HG03442 (cell line): ENCODE data around the gene GPR15LG.
"Not testable (repeated sequence)": the region's sequence is repeated elsewhere in the genome, so short reads cannot be mapped to it uniquely, and the experiment has no call there.

Experiments
- ATAC-seq: cut with Tn5 transposase; IDR thresholded peaks from one replicate; pipeline ENCODE4 v1.9.1; 2021; ENCODE audit warnings: mild to moderate bottlenecking, moderate library complexity; ENCODE audit not compliant: unreplicated experiment

Gene GPR15LG

DNA sequence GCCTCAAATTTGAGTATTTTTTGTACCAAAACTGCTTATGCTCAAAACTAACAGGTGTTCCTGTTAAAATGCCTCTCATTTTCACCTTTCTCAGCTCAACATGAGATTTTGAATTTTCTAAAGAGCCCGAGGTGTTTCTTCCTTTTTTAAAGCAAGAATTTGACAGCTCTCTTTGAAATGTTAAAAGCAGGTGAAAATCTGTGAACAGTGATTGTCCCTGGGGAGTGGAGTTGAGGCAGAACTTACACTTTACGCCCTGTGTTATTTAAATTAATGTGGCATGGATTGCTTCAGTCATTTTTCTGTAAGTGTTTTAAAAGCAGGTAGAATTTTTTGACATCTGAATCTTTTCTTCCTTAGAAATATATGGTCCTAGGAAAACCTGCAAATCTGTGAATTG, 9.2 kb upstream of the GPR15LG start:
- no peak for ATAC-seq

DNA sequence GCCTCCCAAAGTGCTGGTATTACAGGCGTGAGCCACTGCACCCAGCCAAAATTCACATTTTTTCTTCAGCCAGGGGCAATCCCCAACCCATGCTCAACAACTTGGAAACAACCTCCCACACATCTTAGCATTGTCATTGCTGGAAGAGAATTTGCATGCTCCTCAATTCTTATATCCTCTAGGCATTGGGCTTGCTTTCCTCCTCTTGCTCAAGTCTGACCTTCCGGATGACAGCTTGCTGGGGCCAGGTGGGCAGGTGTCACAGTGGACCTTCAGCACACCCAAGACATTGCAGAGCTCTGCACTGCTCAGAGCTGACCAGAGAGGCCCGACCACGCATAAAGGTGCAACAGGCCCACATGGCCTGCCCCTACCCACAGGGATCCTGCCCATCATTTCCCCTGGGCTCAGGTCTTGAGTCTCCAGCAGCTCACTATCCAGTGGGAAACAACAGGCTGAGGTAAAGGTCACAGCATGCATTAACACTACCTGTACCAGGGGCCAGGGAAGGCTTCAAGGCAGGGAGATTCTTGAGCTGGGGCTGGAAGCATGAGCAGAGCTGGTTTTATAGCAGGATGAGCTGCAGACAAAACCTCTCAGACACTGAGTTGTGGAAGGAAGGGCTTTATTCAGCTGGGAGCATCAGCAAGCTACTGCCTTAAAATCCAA, 6.8 kb upstream of the GPR15LG start:
- peak; percentile 76 for ATAC-seq

DNA sequence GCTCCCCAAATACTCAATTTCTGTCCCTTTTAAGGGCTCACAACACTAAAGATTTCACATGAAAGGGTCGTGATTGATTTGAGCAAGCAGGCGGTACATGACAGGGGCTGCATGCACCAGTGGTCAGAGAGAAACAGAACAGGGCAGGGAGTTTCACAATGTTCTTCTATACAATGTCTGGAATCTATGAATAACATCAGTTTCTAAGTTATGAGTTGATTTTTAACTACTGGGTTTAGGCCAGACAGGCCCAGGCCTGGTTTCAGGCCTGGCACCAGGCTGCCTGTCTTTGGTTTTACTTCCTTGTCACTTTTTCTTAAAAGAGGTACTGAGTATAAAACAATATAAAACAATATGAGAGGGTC, 6.3 kb upstream of the GPR15LG start:
- ATAC-seq, result not testable (repeated sequence)

DNA sequence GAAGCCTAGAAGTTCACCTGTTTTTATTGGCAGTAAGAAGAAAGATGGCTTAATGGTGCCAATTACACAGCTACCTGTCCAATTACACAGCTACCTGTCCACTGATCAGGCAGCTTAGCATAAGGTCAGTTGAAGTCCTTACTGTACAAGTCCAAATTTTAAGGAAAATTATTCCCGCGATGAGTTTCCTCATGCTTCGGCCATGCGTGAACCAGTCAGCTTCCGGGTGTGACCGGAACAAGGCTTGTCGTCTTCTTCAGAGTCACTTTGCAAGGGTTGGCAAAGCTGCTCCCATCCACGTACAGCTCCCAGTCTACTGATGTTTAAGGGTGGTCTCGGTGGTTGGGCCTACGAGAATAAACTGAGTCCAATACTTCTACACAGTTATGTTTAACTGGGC, 5.2 kb upstream of the GPR15LG start:
- ATAC-seq, result not testable (repeated sequence)

DNA sequence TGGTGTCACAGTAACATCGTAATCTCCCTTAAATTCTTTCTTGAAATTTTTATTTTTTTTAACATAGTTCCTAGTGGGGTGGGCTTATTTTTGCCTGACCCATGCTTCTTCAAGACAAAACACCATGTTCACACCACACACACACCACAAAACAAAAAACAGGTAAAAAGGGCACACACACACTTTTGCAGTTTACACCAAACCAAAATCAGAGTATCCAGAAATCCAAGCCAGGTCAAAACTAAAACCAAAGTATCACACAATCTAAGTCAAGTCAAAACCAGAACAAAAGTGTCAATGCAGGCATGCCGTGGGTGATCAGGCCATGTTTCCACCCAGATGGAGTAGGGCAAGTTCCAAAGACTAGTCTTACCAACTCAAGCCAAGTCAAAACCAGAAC, 2.4 kb upstream of the GPR15LG start:
- not testable (repeated sequence) for ATAC-seq

DNA sequence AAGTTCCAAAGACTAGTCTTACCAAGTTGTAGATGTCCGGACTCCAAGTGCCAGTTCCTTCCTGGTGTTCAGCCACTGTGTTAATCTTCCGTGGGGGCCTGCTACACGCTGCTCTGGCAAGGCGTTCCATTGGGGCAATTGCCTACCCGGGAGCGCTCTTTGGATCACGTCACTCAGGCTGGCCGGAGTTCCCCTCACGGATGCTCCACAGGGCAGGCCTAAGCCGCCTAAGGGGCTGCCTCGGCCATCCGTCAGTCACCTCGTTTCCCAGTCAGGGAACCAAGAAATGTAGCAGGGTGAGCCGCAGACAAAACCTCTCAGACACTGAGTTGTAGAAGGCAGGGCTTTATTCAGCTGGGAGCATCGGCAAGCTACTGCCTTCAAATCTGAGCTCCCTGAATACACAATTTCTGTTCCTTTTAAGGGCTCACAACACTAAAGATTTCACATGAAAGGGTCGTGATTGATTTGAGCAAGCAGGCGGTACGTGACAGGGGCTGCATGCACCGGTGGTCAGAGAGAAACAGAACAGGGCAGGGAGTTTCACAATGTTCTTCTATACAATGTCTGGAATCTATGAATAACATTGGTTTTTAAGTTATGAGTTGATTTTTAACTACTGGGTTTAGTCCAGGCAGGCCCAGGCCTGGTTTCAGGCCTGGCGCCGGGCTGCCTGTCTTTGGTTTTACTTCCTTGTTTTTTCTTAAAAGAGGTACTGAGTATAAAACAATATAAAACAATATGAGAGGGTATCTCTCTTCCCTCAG, 1.7 kb upstream of the GPR15LG start:
- ATAC-seq, result peak; percentile 36

DNA sequence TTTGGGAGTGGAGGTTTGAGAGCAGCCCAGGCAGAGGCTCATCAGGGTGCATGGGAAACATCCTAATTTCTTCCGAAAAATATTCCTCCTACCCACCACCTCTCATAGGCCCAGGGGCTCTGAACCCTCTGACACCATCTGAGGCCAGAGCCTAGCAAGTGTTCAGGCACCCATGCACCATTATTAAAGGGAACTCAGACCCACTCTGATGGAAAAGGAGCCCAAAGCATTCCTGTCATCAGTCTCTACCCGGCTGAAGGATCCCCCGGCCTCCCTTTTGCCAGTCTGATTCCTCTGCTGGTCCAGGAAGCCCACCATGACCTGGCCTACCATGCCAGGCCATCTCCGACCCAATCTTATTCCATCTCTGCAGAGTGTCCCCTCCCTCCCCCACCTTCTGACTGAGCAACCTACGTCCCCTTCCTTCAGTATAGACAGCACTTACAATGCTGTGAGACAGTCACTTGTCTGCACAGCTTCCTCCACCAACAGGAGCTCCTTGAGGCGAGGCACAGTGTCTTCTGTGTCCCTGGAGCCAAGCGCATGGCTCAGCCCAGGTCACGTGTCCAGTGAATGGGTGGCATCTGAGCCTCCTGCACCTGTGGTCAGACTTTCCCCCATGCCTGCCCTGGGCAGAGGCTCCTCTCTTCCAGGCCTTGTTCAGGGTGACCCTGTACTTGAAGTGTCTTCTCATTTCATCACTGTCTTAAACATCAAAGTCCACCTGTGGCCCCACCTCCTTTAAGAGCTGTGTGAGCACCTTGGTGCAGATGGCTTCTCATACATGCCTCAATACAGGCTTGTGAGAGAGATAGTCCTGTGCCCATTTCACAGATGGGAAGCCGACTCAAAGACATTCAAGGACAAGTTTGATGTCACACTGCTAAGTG, 889 bp upstream of the GPR15LG start:
- ATAC-seq, result peak; percentile 53

DNA sequence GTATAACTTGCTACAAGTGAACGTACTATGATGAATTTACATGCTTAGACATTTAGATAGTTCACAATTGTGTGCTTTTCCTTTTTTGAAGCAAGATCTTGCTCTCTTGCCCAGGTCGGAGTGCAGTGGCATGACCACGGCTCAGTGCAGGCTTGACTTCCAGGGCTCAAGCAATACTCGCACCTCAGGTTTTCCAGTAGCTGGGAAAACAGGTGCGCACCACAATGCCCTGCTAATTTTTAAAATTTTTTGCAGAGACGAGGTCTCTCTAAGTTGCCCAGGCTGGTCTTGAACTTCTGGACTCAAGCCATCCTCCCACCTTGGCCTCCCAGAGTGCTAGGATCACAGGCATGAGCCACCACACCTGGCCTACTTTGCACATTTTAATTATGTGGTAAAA, 1.8 kb downstream of the GPR15LG start:
- ATAC-seq, result no peak

DNA sequence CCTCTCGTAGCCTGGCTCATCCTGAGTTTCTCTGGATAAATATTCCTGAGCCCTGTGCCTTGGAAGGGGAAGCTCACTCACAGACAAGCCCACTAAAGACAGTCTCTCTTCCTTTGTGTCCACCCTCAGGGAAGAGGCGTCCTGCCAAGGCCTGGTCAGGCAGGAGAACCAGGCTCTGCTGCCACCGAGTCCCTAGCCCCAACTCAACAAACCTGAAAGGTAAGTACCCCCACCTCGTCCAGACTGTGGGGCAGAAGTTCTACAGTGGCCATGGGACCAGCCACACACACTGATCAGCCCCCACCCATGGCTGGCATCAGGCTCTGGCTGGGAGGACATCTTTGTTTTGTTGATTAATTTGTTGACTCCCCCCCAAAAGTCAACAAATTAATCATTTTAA, 2.8 kb downstream of the GPR15LG start:
- no peak for ATAC-seq

DNA sequence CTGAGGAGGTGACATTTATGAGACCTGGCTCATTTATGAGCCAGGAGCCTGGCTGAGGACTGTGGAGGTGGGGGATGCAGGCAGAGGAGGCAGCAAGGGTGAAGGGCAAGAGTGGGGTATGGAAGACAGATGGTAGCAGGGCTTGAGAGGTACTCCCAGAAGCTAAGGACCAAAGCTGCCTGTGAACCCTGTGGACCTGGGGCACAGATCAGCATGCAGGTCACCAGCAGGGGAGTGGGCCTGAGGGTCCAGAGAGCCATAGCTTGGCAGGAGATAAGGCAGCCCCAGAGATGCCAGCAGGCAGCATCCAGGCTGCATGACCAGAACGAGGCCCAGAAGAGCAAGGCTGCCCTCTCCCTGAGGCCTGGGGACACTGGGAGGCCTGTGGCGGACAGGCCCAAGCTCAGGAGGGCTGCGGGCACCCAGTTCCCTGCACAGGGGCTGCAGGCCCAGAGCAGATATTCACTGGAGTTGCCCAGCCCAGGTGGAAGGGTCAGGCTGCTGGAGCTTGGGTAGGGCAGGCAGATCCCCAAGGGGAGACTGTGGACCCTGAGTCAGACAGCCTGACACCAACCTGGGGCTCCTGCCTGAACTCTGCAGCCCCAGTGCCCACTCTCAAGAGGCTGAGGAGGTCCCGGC, 3.4 kb downstream of the GPR15LG start:
- no peak for ATAC-seq

DNA sequence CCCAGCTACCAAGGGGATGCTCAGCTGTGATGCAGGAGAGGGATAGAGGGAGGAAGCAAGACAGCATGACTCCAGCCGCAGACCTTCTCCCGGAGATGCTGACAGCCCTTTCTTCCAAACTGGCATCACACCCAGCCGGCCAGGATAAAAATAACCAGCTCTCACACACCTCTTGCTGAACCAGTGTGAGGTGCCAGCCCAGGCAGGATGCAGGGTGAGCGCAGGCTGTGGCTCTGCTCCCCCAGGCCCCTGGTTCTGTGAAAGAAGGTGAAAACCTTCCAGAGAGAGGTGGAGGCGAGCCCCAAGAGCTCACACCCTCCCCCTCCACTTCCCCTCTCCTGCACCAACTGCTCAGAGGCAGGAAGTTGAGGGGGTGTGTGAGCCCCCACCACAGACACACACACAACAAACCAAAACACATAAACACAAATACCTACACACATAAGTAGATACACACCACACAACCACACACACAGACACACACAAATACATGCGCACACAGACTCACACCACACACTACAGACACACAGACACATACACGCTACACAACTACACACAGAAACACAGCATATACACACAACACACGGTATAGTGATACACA, 4.0 kb downstream of the GPR15LG start:
- ATAC-seq, result peak; percentile 40

DNA sequence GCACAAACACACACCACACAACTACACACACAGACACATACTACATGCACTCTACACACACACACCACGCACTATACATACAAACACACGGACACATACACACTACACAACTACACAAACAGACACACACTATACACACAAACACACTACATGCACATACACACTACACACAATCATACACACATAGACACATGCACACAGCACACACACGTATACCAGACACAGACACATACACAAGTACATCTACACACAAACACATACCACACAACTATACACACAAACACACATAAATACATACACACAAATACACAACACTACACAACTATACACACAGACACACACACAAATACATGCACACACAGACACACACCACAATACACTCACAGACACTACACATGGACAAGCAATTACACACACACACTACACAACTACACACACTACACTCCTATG, 4.6 kb downstream of the GPR15LG start:
- ATAC-seq, result no peak

DNA sequence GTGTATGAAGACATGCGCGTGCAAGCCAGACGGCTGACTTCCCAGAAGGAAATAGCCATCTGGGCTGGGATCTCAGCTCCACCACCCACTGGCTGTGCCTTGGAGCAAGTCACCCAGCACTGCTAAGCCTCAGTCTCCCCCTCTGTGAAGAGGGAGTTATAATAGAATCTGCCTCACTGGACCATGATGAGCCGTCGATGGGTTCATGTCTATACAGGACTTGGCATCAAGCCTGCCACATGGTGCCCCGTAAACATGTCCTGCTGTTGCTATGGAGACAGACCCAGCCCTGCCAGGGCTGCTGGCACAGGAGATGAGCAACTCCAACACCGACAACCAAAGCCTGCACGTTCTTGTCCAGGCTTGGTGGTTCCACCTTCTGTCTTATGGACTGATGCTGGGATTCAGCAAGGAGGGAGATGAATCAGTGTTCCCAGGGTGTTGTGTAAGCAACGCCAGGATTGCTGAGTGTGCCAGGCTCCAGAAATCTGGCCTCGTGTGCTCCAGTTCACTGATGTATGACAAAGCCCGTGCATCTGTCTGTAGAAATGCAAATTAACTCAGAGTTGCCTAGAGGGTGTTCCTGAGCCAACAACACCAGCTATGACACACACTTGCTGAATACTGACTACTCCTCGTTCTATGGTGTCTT, 5.6 kb downstream of the GPR15LG start:
- ATAC-seq, result peak; percentile 93

DNA sequence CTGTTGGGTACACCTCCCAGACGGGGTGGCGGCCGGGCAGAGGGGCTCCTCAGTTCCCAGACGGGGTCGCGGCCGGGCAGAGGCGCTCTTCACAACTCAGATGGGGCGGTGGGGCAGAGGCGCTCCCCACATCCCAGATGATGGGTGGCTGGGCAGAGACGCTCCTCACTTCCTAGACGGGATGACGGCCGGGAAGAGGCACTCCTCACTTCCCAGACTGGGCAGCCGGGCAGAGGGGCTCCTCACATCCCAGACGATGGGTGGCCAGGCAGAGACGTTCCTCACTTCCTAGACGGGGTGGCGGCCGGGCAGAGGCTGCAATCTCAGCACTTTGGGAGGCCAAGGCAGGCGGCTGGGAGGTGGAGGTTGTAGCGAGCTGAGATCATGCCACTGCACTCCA, 6.8 kb downstream of the GPR15LG start:
- ATAC-seq, result not testable (repeated sequence)

DNA sequence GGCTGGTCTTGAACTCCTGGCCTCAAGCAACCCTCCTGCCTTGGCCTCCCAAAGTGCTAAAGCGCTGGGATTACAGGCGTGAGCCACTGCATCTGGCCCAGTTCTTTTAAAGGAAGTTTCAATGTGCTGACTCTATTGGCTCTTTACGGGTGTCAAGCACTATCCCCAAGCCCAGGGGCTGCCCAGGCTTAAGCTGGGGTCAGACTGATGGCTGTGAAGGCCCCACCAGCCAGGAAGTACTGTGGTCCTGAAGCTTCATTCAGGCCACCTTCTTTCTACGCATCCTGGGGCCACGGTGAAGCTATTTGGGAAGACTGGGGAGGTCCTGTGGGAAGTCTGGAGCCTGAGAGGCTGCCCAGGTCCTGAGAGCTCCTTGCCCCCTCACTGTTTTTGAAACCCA, 8.0 kb downstream of the GPR15LG start:
- ATAC-seq, result no peak

DNA sequence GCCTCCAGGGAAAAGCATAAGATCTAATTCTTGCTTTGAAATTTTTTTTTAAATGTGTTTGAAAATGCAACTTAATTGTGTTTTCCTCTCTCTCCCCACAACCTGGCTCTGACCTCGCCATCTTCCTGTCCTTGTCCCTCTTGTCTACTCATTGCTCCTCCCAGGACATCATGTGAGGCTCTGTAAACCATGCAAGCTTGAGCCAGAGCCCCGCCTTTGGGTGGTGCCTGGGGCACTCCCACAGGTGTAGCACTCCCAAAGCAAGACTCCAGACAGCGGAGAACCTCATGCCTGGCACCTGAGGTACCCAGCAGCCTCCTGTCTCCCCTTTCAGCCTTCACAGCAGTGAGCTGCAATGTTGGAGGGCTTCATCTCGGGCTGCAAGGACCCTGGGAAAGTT, 10.9 kb downstream of the GPR15LG start:
- ATAC-seq, result no peak

DNA sequence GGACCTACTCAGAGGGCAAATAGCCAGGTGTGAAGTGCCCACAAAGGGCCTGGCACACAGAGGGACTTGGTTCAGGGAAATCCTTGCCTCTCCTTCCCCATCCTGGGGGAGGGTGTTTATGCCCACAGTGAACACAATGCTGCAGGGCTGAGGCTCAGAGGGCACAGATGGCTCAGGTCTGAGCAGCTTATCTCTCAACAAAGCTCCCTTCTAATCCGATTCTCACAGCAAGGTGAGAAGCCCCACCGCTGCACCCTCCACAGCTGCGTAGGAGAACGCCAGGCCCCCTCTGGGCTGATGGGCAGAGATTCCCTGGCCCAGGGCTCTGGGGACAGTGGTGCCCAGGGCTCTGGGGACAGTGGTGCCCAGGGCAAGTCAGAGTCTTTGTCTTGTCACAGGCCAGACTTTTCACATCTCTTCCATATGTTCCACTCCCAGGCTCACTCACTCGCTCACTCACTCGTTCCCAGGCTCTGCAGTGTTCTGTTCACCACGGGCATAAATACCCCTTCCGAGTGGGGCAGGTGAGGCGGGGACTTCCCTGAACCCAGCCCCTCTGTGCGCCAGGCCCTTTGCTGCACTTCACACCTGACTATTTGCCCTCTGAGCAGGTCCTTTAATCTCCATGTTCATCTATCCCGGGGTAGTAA, 12.1 kb downstream of the GPR15LG start:
- ATAC-seq, result no peak

DNA sequence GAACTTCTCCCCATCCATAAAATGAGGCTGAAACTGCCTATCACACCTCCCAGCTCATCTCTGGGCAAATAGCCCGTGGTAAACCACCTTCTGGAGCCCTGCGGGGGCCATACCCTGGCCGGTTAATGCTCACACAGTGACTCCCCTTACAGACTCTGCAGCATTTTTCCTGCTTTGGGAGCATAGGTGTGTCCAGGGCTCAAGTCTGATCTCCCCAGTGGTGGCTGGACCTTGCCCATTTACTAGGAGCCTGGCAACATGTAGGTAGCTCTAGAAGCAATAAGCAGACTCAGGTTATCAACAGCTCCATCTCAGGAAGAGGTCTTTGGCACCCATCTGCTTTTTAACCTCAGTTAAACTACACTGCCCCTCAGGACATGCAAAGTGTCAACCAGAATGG, 15.2 kb downstream of the GPR15LG start:
- ATAC-seq, result no peak

DNA sequence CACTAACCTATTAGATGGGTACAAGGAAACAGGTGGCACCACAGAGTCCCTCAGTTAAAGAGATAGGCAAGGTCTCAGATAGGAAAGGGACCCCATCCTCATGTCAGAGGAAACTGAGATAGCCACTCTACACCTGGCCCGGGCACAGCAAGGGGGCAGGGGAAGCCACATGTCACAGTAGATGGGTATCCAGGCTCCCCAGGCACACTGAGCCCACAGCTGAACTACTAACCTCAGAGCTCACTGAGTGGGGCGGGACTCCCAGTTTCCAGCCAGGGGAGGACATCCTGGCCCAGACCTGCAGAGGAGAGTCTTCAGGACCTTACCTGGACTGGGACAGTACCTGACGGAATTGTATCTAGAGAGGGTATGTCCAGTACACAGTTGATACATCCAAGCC, 17.0 kb downstream of the GPR15LG start:
- ATAC-seq, result no peak

DNA sequence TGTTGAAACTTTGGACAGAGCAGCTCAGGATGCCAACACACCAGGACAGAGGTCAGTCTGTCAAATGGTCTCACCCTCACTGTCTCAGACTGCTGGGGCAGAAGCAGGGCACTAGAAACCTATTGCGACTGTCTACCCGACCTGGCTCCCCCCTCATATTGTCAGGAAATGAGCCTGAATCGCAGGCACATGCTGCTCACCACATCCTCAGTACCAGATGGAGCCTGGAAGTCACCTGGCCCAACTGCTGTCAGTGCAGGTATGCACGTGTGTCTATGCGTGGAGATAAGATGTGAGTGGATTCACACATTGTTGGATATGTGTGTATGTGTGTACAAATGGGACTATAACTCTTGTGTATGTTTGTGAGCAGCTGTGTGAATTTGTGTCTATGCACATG, 17.5 kb downstream of the GPR15LG start:
- no peak for ATAC-seq
